Pulmonary artery endothelial cell (primary cell): ENCODE data around the gene BAIAP2. TPM values are rescaled to one million over a fixed set of nuclear protein-coding genes. Genes with fewer than 3 reads are reported as not detected.
"Not testable (repeated sequence)": the region's sequence is repeated elsewhere in the genome, so short reads cannot be mapped to it uniquely, and the experiment has no call there.

Experiments
- DNase-seq: peaks from one replicate; pipeline ENCODE4 v3.0.0-alpha.2; 2011; ENCODE audit warnings: low read depth, low spot score
- total RNA-seq: library from RNA; depleted of rRNA; stranded (reverse); fragments of >200 nt; gene quantifications from 2 replicates; pipeline ENCODE4 v1.2.3, GENCODE V29; 2014

The BAIAP2 gene
- total RNA-seq, 1 donor from 2014 or later, result 8.0 TPM

DNA sequence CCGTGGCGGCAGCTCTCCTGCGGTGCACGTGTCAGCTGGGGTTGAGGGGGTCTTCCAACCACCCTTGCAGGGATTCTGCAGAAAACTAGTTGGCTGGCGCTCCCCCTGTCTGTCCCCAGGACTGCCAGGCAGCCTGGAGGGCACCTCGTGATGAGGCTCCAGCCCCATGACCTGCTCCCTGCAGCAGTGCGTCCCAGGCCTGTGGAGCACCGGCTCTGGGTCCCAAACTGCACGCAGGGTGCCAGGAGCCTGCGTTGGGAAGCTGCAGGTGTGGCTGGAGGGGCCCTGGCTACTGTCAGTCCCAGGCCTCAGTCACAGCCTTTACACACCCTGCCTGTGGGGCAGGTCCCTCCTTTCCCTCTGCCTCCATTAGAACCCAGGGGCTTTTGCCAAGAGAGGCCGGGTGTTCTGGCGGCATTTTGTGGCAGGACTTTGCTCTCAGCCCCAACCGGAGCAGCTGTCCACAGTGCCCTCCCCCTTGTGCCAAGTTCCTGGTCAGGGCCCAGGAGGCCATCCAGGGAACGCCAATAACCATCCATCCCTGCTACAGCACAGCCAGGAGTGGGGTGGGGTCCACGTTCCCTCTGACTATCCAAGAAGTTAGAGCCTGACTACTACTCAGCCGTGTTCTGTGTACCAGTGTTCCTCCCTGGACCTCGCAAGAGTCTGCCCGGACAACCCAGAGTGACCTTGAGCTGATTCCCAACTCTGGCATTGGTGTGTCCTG, 34.2 kb upstream of the BAIAP2 start:
- DNase-seq, result no peak

GRCh38 chr17:81002013-81002384, 33.0 kb upstream of the BAIAP2 start:
- no peak for DNase-seq

DNA sequence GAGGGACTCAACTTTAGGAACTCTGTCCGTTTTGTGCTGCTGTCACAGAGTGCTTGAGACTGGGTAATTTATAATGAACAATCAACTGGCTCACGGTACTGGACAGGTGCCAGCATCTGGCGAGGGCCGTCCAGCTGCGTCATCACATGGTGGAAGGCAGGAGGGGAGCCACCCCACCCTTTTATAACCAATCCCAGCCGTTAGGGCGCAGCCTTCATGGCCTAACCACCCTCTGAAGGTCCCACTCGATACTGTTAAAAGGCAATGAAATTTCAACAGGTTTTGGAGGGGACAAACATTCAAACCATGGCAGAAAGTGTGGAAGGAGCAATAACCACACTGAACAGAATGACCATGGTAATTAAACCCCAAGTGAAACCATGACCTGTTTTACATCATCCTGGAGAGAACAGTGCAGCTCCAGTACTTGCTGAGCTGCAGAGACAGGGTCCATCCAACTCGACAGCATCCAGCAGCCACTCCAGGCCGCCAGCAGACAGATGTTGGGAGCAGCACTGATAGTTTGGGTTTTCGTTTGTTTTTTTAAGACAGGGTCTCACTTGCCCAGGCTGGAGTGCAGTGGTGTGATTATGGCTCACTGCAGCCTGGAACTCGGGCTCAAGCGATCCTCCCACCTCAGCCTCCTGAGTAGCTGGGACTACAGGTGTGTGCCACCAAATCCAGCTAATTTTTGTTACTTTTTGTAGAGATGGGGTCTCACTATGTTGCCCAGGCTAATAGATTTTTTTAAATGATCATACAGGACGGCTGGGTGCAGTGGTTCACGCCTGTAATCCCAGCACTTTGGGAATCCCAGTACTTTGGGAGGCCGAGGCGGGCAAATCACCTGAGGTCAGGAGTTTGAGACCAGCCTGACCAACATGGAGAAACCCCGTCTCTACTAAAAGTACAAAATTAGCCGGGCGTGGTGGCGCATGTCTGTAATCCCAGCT, 32.3 kb upstream of the BAIAP2 start:
- no peak for DNase-seq

DNA sequence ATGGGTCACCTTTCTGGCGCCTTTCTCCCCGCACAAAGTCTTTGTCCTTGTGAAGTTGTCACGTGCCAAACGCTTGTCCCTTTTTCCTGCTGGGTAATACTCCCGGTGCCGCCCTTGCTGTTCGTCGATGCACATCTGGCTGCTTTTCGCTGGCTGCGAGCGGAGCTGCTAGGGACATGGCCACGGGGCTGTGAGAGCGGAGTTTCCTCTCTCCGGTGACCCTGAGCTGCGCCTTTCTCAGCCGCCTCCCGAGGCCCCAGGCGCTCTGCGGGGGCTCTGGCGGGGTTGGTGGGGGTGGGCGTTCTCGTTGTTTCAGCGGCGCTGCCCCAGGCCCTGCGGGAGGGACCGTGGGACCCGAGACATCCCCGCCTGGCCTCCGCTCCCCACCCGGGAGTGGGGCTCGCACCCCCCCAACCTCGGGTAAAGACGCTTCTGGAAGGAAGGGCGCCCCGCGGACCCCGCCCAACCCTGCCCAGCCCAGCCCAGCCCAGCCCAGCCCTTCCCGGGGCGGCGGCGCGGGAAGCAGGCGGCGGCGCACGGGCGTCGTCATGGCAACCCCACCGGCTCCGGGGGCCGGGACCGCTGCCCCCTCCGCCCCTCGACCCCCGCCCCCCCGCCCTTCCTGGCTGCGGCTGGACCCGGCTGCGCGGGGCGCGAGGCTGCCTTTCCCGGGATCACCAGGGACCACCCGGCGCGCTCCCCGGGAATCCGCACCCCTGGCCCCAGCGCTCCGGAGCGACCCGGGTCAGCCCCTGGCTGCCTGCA, 31.1 kb upstream of the BAIAP2 start:
- DNase-seq, result no peak

GRCh38 chr17:81006891-81007290, 28.1 kb upstream of the BAIAP2 start:
- DNase-seq, result no peak

- no peak for DNase-seq
Observed at GRCh38 chr17:81008140-81008539, 26.8 kb upstream of the BAIAP2 start.

DNA sequence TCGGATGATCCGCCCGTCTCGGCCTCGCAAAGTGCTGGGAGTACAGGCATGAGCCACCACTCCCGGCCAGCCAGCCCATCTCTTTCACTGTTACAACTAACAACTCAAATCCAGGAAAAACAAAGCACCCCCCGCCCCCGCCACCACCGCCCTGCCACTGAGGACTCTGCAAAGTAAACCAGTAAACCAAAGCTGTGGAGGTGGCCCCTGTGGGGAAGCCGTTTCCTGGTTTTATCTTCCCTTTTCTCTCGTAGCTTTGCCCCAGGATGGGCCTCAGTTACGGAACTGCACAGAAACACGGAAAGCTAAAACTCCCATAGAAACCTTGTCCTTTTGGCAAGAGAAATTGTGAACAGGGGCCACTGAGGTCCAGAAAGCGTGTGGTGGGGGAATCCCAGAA, 25.8 kb upstream of the BAIAP2 start:
- no peak for DNase-seq

GRCh38 chr17:81010935-81011334, 24.0 kb upstream of the BAIAP2 start:
- no peak for DNase-seq

GRCh38 chr17:81011951-81012350, 23.0 kb upstream of the BAIAP2 start:
- DNase-seq, result no peak

- DNase-seq, result no peak
Observed at GRCh38 chr17:81012574-81013447, 22.1 kb upstream of the BAIAP2 start.

DNA sequence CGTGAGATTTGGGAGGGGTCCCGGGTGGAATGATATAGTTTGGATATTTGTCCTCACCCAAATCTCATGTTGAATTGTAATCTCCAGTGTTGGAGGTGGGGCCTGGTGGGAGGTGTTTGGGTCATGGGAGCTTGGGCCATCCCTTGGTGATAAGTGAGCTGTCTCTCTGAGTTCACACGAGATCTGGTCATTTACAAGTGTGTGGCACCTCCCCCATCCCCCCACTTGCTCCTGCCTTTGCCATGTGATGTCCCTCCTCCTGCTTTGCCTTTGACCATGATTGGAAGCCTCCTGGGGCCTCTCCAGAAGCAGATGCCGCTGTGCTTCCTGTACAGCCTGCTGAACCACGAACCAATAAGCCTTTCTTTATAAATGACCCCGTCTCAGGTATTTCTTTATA, 21.3 kb upstream of the BAIAP2 start:
- no peak for DNase-seq

- DNase-seq, result no peak
Observed at GRCh38 chr17:81015136-81015535, 19.8 kb upstream of the BAIAP2 start.

GRCh38 chr17:81016575-81016974, 18.4 kb upstream of the BAIAP2 start:
- no peak for DNase-seq

DNA sequence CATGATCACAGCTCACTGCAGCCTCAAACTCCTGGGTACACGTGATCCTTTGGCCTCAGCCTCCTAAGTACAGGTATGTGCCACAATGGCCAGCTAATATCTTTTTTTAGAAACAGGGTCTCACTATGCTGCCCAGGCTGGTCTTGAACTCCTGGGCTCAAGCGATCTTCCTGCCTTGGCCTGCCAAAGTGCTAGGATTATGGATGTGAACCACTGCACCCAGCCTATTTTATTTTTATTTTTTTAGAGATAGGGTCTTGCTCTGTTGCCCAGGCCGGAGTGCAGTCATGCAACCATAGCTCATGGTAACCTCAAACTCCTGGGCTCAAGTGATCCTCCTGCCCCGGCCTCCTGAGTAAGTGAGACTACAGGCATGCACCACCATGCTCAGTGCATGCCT, 17.6 kb upstream of the BAIAP2 start:
- DNase-seq, result not testable (repeated sequence)

DNA sequence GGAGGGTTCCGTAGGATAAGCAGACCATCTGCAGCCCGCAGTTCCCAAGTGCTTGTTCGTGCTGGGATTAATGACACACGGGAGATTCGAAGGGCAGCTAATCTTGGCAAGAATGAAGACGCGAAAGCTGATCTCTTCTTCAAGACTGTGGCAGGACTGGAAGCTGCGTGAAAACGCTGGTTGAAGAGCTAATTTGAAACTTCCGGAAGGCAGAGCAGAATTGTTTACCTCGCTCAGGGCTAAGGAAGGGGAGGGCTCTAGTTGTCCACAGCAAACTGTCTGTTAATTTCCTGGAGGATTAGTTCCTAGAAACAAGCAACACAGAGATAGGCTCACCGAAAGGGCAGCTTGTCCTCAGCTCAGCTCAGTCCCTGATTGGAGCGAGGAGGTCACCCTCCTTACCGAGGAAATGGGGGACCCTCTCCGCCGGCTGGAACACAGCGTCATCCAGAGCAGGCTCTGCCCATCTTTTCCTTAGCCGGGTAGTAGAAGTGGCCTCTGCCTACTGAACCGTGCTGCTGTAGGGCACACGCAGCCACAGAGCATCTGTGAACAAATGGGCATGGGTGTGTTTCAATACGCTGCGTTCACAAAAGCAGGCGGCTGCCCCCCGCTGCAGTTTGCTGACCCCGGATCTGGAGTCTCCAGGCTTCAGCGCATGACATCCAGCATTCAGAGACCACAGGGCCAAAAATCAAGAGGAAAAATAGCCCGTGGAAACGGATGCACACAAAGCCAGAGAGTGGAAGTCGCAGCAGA, 16.7 kb upstream of the BAIAP2 start:
- DNase-seq, result no peak

DNA sequence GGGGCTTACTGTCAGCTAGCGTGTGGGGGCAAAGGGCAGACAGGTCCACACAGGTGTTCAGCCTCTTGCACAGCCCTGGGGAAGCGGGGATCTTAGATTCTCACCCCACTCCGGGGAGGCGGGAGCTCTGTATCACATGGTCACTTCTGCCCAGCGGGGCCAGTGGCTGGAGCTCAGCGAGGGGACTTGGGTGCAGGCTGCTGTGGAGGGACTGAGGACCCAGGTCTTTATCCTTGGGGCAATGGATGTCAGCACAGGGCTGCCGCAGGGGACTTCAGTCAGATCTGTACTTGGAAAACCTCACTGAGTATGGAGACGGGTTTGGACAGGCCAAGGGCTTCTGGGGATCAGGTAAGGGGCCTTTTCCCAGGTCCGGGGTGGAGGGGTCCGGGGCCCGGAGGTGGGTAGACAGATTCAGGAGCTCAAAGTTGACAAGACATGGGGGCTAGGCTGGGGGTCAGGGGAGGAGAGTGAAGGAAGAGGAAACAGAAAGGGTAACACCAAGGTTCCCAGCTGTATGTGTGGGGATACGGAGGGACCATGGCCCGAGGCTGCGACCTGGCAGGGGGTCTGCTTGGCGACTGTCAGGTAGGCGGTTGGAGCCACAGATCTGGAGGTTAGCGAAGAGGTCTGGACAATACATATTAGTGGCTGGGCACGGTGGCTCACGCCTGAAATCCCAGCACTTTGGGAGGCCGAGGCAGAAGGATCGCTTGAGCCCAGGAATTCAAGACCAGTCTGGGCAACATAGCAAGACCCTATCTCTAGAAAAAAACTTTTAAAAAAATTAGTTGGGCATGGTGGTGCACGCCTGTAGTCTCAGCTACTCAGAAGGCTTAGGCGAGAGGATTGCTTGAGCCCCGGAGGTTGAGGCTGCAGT, 15.1 kb upstream of the BAIAP2 start:
- no peak for DNase-seq

DNA sequence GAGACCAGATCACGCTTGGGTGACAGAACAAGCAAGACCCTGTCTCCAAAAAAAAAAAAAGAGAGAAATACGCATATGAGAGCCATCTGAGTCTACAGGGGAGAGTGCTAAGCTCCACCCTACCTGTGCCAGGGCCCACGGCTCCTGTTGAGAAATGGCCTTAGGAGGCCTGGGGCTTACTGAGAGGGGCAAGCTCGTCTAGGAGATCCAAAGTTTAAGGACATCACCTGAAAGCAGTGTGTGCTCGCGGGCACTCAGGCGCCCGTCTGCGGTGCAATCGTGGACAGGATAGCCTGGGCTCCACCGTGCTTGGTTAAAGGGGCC, 14.5 kb upstream of the BAIAP2 start:
- DNase-seq, result no peak

DNA sequence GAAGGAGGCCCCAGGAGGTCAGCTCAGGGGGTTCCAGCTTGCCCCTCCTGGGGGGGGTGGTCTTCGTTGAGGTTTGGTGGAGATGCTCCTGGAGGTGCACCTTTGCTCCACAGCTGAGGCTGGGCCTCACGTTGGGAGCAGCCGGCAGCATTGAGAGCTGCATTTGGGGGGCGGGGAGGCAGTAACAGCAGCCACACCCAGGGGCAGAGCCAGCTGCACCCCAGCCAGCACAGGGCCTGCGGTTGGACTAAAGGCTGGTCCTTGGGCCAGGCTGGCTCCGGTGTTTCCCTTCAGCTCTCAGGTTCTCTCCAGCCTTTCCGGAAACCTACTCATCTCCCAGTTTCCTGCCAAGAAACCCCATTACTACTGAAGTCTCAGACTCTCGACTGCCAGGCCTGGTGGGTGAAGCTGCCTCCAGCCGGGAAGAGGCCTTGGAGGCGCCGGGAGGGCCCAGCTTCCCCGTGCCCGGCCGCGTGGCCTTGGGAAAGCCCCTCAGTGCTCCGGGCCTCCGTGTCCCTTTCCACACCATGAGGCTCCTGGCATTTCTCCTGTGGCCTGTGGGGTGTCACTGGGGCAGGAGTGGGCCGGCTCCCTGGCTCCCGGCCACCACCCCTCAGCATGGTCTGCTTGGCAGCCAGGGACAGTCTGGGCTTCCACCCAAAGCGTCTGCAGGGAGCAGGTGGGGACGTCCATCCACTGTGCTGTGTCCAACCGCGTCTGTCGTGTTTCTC, 14.0 kb upstream of the BAIAP2 start:
- no peak for DNase-seq
